CD4-positive, alpha-beta T cell treated with Interleukin-4 for 4 hours (primary cell): ENCODE data around the gene HES5.

Source experiments
- DNase-seq: peaks from one replicate; pipeline ENCODE4 v3.0.0-alpha.2; 2020

The HES5 gene

DNA sequence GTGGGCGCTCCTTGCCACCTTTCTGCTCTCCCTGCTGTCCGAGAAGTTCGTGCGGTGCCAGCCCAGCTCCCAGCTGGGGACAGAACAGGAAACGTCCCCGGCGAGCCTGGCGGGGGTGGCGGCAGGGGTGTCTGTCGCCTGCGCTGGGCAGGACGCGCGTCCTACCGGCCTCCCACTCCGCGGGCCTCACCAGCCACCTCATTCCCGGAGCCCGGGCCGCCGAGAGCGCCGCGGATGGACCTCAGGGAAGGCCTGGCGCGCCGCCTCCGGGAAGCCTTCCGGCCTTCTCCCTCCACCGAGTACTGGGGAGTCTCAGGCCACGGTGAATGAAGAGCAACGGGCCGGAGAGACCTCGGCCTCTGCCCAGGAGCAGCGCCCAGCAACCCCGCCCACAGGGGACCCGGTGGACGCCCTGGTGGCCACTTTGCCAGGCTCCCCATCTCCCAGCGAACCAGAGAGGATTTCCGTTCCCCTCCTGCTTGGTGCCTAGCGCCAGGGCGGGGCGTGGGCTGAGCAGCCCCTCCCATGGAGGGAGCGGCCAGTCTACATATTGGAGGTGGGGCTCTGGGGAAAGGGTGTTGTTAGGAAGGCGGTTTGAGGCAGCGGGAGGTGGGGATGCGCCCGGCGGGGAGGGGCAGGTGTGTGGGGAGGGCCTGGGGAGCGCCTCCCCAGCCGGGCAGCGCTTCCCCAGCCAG lies 16.6 kb upstream of the HES5 start:
- peak; percentile 91 for DNase-seq

DNA sequence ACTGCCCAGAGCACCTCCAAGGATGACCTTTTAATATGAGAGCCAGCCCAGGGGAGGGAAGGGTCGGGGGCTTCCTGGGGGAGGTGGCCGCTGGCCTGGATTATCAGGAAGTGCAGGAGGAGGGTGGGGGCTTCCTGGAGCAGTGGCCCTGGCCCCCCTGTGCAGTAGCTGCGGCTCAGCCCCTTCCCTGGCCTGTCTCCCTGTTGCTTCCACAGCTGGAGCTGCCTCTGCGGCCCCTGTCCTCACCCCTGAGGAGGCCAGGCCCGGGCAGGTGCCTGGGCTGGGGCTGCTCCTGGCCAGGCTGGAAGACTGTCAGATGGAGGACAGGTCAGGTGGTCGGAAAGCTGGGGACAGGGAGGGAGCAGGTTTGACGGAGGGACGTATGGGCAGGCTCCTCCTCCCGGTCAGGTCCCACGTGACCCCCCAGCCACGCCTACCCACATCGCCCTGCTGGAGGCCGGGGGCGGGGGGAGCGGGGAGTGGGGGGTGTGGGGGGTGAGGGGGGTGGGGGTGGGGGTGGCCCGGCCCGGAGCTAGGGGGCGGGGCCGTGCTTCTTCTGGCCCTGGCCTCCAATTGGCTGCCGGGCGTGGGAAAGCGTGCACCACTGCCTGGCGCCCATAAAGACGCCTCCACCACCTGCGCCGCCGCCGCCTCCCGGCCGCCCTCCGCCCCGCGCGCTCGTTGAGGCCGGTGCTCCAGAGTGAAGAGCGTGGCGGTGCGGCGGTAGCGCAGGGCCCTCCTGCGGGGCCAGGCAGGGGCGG lies 15.9 kb upstream of the HES5 start:
- peak; percentile 93 for DNase-seq

DNA sequence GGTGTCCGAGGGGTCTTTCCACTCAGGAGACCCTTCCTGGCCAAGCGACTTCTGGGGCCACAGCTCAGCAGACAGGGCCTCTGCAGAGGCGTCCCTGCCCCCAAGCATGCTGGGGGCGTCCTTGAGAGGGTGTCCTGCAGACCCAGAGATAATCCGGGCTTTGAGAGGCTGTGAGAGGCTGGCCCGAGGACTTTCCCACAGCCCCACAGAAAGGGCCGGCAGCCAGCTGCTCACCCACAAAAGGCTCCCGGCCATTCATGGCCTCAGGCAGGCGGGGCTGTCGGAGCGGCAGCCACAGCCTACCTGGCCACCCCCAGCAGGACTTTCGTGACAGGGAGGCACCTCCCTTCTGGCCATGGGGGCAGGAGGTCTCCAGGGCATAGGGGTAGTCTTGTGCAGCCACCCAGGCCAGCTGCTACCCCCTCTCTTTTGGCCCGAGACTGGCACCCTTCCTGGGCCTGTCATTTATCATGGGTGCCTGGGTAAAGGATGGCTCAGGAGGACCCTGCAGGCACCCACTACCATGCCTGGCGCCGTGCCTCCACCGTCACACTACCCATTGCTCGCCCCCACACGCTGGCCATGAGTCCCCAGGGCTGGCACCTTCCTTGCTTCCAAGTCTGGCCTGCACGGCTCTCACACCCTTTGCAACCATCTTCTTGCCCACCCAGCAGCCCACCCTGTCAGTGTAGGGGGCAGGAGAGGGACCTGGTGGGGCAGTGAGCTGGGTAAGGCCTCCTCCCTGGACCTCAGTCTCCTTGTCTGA lies 15.0 kb upstream of the HES5 start:
- no peak for DNase-seq

DNA sequence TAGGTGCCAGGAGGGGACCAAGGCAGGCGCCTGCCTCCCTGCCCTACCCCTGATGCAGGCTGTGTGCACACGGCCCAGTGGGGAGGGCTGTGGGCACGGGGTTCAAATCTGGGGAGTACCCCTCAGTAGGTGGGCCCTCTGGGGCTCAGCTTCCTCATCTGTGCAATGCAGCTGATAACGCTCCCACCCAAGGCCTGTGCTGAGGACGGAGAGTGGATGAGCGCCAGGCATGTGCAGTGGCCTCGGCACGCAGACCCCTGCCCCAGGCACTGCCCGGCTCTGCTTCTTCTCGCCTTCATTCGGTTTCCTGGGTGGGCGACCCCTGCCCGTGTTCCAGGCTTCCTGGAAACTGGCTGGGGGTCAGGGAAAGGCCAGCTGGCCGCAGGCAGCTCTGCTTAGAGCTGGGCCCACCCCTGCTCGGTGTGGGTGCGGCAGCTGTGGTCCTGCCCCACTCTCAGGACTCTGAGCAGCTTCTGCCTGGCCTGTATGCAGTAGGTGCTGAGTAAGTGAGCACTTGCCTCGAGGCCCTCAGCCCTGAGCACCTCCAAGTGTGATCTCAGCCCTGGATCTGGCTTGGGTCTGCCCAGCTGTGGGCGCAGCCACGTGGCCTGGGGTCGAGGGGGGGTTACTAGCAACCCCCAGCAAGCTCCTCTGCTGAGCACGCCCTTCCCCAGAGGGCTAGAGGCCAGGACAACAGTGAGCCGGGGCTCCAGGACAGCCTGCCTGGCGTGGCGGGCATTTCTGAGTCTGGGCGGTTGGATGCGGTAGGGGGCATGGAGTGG lies 14.2 kb upstream of the HES5 start:
- no peak for DNase-seq

DNA sequence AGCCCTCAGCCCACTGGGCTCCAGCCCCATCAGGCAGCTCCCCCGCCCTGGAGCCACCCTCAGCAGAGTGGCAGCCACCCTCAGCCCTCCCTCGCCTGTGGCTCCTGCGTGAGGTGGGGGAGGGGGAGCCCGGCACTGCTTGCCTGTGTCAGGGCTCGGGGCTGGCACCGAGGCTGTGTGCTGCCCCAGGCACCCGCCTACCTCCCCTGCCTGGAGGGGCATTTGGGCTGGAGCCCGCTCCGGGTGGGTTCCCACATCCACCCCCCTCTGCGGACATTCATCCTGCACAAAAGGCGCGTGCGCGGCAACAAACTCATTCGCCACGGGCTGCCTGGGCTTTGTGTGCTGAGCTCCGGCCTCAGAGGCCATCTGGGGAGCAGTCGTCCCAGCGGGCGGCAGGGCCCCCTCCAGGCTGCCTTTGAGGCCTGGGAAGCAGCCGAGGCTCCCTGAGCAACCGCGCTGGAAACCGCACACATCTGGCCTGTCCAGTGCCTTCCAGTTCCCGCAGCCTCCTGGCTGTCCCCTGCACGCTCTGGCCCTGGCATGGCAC lies 13.6 kb upstream of the HES5 start:
- peak; percentile 26 for DNase-seq

DNA sequence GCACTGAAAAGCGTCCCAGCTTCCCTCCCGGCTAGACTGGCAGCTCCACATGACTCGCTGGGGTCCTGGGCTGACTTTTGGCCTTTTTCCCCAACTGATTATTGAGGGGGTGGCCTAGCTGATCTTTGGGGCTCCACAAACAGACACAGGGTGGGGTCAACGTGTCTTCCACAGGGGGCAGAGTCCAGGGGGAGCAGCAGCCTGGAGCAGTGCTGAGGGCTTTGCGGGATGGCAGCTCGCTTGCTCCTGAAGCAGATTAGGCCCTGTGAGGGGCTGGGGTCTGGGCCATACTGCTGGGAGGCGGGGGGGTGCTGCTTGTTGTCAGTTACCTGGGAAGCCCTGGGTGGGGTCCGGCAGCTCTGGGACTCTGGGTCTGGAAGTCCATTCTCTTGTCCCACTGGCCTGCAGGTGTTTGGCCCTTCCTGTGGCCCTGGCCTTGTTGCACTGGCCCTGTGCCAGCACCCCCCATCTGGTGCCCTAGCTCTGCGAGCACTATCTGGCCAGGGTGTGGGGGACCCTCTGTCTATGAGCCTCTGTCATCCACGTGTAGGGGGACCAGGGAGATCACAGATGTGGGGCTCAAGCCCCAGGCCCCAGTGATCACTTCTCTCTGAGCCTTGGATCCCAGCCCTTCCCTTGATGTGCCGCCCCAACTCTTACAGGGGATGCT lies 12.3 kb upstream of the HES5 start:
- DNase-seq = no peak

DNA sequence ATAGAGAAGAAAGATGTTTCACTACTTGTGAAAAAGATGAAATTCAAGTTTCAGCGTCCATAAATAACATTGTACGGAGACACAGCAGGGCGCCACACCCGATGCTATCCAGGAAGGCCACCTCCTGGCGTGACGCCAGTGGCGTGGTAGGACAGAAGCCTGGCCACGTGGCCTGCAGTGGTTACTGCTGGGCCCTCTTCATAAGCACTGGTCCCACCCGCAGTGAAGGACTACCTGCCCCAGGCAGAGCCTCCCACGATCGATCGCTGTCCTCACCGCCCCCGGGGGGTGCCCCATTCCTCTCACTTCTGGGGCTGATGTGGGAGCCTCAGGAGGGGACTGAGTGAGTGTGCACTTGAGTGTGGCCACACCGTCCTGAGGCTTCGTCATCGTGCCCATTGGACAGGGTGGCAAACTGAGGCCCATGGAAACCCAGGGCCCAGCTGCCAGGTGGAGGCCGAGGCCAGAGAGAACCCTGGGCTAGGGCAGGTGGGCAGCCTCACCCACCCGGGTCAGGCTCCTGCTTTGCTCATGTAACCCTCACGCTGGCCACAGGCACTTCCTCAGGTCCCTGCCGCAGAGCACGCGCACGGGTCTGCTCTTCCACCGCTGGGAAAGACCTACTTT lies 11.7 kb upstream of the HES5 start:
- no peak for DNase-seq

DNA sequence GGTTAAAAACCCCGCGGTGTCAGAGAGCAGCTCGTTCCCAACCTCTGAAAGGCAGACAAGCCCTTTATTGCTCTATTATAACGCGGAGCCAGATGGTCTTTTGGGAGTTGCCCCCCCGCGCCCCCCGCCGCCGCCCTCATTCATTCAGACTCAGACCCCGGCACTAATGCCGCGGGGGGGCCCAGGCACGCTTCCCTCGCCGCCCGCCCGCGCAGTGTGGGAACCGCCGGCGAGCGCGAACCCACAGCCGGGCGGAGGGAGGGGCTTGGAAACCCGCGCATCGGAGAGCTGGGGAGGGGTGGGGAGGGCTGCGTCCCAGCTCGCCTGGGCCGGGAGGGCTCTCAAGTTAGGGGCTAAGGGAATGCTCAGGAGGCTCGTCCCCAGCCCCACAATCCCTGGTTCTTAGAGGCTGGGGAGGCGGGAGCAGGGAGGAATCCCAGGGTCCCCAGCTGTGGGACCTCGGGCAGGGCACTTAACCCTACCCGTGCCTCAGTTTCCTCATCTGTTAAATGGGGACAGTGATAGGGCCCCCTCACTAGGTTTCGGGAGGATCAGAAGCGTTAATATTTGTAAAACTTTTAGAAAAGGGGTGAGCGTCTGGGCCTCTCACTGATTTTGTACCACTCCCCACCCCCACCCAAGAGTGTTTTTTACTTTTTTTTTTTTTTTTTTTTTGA lies 10.9 kb upstream of the HES5 start:
- DNase-seq = no peak

DNA sequence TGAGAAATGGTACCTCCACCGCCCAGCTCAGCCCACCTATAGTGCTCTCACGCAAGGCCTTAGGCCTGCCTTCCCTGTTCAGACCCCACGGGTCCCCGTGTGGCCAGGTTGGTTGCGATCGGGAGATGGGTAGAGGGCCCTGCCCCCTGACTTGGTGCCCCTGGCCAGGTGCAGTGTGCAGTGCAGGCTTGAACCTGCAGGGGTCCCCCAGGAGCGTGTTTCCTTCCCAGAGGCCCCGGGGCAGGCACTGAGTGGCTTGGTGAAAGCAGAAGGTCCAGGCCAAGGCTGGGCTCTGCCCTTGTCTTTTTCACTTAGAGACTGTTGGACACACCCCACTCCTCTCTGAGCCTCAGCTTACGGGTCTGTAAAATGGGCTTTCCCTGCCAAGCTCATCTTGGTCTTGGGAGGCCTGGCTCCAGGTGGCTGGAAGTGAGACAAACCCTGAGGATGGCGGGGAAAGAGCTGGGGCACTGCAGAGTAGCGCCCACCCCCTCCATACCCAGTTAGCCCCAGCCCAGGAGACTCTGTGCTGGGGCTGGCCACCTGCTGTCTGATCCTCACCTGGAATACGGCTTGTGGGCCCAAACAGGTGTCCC lies 9.3 kb upstream of the HES5 start:
- no peak for DNase-seq

DNA sequence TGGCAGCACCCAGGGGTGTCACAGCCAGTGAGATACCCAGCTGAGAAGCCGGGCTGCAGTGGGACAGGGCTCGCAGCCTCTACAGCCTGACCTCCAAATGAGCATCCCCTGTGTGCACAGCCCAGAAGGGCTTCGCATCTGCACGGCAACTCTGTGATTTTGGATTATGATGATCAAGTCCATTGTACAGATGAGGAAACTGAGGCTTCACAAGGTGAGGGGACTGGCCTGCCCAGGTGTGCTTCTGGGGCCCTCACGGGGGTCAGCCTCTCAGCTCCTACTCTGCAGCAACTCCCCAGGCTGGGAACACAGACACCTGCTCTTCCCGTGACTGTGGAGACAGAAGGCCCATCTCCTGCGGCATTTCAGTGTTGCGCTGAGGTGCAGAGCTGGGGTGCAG lies 8.8 kb upstream of the HES5 start:
- no peak for DNase-seq

DNA sequence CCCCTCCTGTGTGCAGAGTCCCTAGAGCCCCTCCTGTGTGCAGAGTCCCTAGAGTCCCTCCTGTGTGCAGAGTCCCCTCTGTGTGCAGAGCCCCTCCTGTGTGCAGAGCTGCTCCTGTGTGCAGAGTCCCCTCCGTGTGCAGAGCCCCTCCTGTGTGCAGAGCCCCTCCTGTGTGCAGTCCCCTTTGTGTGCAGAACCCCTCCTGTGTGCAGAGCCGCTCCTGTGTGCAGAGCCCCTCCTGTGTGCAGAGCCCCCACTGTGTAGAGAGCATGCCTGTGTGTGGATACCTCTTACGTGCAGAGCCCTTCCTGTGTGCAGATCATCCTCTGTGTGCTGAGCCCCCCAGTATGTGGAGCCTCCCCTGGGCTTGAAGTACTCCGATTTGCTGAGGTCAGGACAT lies 8.3 kb upstream of the HES5 start:
- DNase-seq = no peak

DNA sequence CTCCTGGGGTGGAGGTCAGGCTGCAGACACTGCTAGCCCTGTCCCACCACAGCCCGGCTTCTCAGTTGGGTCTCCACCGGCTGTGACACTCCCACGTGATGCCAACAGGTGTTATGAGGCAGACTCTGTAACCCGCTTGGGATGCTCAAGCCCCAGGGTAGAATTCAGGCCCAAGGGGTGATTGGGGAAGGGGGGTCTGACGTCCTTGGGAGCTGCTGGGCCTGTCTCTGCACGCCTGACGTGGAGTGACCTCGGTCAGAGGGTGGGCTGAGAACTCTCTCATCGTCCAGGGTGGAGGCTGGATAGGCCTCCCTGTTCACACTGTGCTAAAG lies 7.7 kb upstream of the HES5 start:
- no peak for DNase-seq

DNA sequence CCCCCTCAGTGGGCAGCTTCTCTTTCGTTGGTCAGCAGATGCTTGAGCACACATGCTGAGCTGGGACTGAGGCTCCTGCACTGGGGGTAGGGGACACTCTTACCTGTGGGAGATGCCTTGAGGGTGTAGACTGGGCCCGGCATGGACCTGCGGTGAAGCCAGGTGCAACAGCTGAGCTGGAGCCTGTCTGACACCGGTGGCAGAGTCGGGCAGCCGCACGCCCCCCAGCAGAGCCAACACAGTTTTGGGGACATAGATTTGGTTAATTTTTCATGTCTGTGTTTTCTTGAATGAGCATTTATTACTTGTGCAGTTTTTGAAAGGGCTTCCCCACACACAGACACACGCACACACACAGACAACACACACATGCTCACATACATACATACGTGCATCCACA lies 5.9 kb upstream of the HES5 start:
- DNase-seq = no peak

DNA sequence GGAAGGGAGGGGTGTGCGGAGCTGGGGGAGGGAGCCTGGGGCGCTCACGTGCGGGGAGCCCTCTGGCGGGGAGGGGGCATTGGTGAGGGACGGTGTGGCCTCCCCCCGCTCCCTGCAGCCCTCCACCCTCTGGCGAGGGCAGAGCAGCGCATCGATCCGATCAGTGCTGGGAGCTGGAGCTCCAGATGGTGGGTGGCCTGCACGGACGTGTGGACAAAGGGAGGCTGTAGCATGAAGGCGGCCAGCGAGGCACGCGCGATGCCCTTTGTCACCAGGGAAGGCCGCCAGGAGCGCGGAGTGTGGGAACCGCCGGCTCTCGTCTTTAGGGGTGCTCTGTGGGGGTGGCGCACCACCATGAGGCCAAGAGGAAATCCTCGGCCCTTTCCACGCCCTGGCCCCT lies 5.4 kb upstream of the HES5 start:
- no peak for DNase-seq

DNA sequence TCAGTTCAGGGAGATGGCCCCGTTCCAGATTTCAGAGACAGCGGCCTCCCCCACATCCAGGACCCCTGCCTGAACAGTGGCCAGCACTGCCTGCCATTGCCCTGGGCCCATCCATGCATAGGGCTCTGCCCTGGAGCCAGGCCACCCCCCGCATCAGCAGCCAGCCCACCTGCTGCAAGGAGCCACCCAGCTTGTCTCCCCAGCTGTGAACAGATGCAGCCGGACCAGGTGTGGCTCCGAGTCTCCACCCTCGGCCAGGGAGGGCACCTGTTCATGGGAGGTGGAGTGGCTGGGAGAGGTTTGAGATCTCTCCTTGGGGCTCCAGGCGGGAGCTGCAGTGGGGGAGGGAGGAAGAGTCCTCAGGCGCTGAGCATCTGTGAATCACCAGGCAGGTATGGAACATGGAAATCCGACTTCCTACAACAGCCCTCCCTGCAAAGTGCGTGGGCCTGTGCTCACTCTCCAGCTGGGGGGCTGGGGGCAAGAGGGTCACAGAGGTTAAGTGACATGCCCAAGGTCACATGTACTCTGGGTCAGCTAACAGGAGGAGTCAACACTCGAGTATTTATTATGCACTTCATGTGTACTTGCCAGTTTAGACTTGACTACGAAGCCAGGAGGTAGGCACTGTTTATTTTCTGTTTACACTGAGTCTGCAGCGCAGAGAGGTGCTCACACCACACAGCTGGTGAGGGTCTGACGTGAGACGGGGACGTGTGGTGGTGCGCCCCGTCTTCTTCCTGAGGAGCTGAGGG lies 4.8 kb upstream of the HES5 start:
- no peak for DNase-seq

DNA sequence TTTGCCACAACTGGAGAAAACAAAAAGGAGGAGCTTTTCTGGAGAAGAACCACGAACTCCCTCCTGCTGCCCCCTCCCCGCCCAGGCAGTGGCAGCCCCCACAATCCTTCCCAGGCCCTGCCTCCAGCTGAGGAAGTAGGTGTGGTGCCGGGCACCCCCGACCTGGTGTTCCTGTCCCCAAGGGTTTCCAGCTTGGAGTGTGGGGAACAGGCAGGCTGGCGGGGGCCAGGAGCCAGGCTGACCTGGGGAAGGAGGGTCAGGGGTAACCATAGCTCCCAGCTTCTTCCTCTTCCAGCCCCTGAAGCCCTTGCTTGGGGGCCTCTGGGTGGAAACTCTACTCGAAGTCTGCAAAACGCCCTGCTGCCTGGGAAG lies 4.2 kb upstream of the HES5 start:
- no peak for DNase-seq

DNA sequence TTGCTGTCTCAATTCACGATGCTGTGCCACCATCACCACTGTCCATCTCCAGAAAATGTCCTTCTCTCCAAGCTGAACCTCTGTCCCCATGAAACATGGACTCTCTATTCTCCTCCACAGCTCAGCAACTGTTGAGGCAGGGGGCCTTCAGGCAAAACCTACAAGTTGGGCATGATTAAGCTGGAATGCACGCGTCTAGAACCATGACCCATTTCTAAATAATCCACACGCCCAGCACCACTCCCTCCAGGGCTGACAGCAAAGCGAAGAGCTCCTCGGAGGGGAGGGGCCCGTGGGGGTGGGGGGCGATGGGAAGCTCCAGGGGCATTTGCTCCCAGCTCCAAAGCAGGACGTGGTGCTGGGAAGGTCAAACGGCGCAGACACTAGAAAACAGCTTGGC lies 3.3 kb upstream of the HES5 start:
- no peak for DNase-seq

DNA sequence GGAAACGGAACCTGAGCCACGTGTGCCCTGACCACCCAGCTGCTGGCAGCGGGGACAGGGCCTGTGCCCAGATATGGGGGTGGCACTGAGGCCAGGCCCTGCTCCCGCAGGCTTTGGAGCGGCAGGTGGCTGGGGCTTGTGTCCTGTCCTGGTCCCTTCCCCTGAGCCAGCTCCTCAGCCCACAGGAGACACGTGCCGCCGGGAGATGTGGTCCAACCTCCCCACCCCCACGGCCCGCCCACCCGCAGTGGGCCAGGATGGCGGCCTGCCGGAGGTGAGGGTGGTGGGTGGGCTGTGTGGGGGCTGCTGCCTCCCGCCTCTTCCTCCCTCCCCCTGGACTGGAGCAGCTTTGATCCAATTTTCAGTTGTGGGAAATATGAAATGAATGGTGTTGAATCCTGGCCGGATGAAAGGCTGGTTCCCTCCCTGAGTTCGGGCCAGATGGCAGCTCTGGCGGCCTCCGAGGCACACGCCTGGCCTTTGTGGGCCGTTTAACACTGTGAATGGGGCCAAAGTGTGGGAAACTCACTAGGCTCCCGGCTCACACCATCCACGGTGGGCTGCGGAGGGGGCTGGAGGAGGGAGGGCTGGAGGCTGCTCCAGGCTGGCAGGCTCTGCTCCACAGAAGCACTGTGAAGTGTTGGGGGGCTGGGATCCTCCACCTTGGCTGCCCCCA lies 2.6 kb upstream of the HES5 start:
- DNase-seq = no peak

DNA sequence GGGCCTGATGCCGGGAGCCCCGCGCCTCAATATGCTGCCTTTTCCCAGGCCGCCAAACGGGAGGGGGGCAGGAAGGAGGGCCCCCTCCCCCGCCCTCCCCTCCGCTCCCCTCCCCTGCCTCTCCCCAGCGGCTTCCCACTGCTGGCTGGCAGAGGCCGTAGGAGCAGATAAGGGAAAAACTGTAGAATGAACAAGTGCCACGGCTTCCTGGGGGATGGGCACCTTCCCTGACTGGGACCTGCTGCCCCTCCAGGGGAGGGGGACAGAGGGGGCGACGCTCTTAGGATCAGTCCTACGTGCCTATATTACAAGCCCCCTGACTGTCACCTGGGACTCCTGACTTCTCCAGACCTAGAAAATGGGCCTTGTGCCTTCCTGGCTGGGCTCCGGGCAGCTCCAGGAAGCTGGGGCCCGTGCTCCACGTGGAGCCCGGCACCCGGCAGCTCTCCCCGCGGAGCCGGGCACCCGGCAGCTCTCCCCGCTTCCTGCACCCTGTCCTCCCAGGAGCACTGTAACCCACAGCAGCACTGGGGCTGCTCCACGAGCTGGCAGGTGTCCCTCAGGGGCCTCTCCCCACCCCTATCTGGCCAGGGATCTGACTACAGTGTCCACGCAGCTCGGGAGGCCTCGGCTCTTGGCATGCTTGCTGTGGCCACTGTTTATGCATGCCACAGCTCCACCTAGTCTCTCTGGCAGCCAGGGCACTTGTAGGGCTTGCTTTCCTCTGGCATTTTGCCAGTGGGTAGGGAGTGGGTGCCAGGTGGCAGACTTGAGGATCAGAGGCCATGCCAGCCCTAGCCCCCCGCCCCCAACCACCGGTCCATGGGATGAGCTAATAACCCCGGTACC lies 674 bp upstream of the HES5 start:
- no peak for DNase-seq
